Activated T-helper 2 cell treated with anti-CD3 and anti-CD28 coated beads, Interferon-gamma antibody, Interleukin-2, Interleukin-4, amounts not matched to agents 10 μg/mL and 5 μg/mL and 100 μg/mL, durations not matched to agents 14 hours and 24 hours and 36 hours (primary cell): ENCODE data around the gene OR8U1. TPM values are rescaled to one million over a fixed set of nuclear protein-coding genes. Genes with fewer than 3 reads are reported as not detected.
"Not testable (repeated sequence)": the region's sequence is repeated elsewhere in the genome, so short reads cannot be mapped to it uniquely, and the experiment has no call there.

Experiments used
- DNase-seq: peaks from one replicate; pipeline ENCODE4 v3.0.0; 2021; ENCODE audit warnings: low spot score
- H3K27ac Mint-ChIP-seq: one replicate; pipeline ENCODE4 v1.8.0; 2021; ENCODE audit warnings: mixed read lengths
- H3K27me3 Mint-ChIP-seq: one replicate; pipeline ENCODE4 v1.8.0; 2021; ENCODE audit warnings: low read depth, mixed read lengths
- H3K36me3 Mint-ChIP-seq: one replicate; pipeline ENCODE4 v1.8.0; 2021; ENCODE audit warnings: low read depth, mixed read lengths
- H3K4me1 Mint-ChIP-seq: one replicate; pipeline ENCODE4 v1.8.0; 2021; ENCODE audit warnings: low read depth, mixed read lengths
- H3K4me3 Mint-ChIP-seq: one replicate; pipeline ENCODE4 v1.8.0; 2021; ENCODE audit warnings: low read depth, mild to moderate bottlenecking, moderate library complexity, mixed read lengths
- H3K9me3 Mint-ChIP-seq: one replicate; pipeline ENCODE4 v1.8.0; 2021; ENCODE audit warnings: mixed read lengths
- intact Hi-C: fragments of 100-400 bp; cut with micrococcal nuclease; formaldehyde crosslinking; loops from one replicate; pipeline ENCODE4 v1.15.1; 2023
- total RNA-seq: library from RNA; stranded (reverse); gene quantifications from 2 replicates; pipeline ENCODE4 v1.2.3, GENCODE V29; 2022

OR8U1 gene
- total RNA-seq, result not detected in 2 replicates

DNA sequence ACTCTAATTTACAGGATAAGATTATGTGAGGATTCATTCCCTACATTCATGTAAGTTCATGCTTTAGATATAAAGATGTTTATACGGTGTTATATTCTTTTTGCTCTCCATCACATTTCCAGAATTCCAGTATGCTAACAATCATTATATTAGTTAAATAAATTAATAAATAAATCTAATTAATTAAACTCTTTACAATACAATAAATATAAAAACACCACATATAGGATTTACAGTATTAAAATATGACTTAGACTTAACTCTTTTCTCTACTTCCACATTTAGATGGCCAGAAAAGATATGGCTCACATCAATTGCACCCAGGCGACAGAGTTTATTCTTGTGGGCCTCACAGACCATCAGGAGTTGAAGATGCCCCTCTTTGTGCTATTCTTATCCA is at the start of gene OR8U1:
Gene OR8U1, plus strand, starts transcription at position 301 of the 400 bp plus-strand sequence. Its CDS starts 0 bp downstream, at position 301.
- Mint-ChIP-seq H3K4me3 (no peak within 1 kb of the TSS), H3K27ac (no peak within 1 kb of the TSS), H3K9me3 (peaks cover 47% of the 10 kb centered on the region), H3K4me1 (no peaks in the 10 kb centered on the region), H3K27me3 (no peaks in the 10 kb centered on the region), H3K36me3 (no peaks in the 10 kb centered on the region)
- intact Hi-C loops, result no loop called here
- no peak for DNase-seq

DNA sequence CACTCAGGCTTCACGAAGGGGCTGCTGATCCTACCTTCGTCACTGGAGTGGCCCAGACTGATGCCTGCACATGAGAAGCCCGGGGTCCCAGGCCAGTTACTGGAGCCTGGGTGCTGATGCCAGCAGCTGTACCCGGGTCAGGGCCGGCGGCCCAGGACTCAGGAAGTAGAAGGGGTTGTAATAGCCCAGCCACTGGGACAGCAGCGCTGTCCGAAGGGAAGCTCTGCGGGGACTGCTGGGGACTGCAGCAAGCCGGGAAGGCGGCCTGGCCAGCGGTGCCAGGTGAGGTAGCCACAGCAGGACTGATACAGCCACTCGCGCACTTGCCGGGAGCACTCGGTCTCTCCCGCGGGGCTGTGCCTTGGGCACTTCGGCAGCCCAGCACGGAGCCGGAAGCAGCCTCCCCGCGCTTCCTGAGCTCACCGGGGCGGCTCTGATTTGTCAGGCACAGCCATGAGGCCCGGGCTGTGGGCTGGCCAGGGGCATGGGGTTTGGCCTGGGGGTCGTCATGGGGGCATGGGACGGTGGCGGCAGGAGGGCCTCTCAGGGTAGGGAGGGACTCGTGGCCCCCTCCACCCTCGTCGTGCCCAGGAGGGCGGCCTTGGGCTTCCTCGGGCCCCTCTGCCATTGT is 43.4 kb upstream of the OR8U1 start:
- H3K27me3 Mint-ChIP-seq, result no peaks in the 10 kb centered on the region
- peaks cover 41% of the 10 kb centered on the region for H3K9me3 Mint-ChIP-seq
- no peak overlapping the region for H3K27ac Mint-ChIP-seq
- intact Hi-C loops, result no loop called here
- DNase-seq, result no peak
- no peaks in the 10 kb centered on the region for H3K36me3 Mint-ChIP-seq
- H3K4me3 Mint-ChIP-seq, result no peak overlapping the region
- H3K4me1 Mint-ChIP-seq, result no peaks in the 10 kb centered on the region

DNA sequence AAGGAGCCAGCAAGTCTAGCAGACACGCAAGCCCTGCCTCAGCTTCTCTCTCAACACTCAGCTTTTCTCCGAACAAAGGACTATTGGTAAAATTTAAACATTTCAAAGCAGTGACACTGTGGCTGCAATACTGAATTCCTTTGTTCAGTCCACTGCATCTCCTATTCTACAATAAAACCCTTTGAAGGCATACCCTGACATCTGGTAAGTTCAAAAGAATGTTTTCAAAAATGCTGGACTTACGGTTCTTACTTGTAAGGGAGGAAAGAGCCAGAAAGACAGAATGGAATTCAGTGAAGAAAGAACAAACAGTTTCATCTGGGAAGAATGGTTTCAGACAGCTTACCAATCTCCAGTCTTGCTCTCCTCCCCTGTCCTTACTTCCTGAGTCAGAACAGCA is 42.3 kb upstream of the OR8U1 start:
- no peaks in the 10 kb centered on the region for H3K36me3 Mint-ChIP-seq
- intact Hi-C loops, result no loop called here
- H3K9me3 Mint-ChIP-seq, result peaks cover 35% of the 10 kb centered on the region
- DNase-seq, result no peak
- H3K4me3 Mint-ChIP-seq, result no peak overlapping the region
- no peaks in the 10 kb centered on the region for H3K4me1 Mint-ChIP-seq
- no peaks in the 10 kb centered on the region for H3K27me3 Mint-ChIP-seq
- H3K27ac Mint-ChIP-seq, result no peak overlapping the region

DNA sequence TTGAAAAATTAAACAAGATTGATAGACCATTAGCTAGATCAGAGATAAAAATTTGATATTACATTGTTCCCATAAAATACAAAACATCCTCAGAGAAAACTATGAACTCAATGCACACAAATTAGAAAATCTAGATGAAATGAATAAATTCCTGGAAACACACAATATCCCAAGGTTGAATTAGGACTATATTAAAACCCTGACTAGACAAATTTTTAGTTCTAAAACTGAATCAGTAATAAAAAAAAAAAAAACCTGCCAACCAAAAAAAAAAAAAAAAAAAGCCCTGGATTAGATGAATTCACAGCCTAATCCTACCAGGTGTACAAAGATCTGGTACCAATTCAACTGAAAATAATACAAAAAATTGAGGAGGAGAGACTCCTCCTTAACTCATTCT is 35.1 kb upstream of the OR8U1 start:
- peaks cover 51% of the 10 kb centered on the region for H3K9me3 Mint-ChIP-seq
- no peaks in the 10 kb centered on the region for H3K27me3 Mint-ChIP-seq
- no peak overlapping the region for H3K27ac Mint-ChIP-seq
- no peaks in the 10 kb centered on the region for H3K36me3 Mint-ChIP-seq
- H3K4me1 Mint-ChIP-seq, result no peaks in the 10 kb centered on the region
- H3K4me3 Mint-ChIP-seq, result no peak overlapping the region
- intact Hi-C loops, result no loop called here
- no peak for DNase-seq

DNA sequence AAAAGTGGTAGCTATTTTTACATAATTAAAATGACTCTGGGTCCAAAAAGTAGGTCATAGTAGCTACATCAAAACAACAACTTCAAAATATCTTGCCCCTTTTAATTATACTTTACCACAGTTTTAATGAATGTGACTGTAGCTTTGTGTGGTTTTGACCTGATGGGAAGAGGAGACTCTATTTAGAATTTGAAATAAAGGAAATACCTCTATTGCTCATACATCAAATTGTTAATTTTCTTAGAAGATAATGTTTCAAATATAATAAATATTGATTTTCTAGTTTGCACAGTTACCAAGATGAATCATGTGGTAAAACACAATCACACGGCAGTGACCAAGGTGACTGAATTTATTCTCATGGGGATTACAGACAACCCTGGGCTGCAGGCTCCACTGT is 29.7 kb upstream of the OR8U1 start, which contains the start of gene OR8K1:
Gene OR8K1, plus strand, starts transcription at position 301 of the 400 bp plus-strand sequence. Its CDS starts 0 bp downstream, at position 301.
- peaks cover 33% of the 10 kb centered on the region for H3K9me3 Mint-ChIP-seq
- intact Hi-C loops, result no loop called here
- H3K4me3 Mint-ChIP-seq, result no peak within 1 kb of the TSS
- no peaks in the 10 kb centered on the region for H3K36me3 Mint-ChIP-seq
- H3K27ac Mint-ChIP-seq, result no peak within 1 kb of the TSS
- no peaks in the 10 kb centered on the region for H3K27me3 Mint-ChIP-seq
- H3K4me1 Mint-ChIP-seq, result no peaks in the 10 kb centered on the region
- DNase-seq, result no peak

DNA sequence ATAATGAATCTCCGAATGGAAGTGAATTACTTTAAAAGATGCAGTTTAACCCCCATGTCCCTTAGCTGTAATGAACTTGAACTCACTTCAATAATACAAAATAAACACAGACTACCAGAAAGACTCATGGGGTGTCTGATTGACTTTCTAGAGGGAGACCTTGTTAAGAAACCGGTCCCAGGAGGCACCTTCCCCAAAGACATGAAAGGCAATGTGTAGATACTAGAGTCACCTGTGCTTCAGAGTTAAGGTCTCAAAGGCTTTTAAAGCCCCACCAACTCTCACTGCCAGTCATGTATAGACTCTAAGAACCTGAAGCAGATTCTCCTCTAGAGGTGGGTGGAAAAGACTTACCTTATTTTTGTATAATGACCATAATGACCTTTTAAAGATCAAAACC is 21.4 kb upstream of the OR8U1 start, which contains the start of gene OR8J1:
Gene OR8J1, plus strand, starts transcription at position 301 of the 400 bp plus-strand sequence. CDS start 5,956 bp downstream, outside the sequence.
- H3K27me3 Mint-ChIP-seq, result no peaks in the 10 kb centered on the region

DNA sequence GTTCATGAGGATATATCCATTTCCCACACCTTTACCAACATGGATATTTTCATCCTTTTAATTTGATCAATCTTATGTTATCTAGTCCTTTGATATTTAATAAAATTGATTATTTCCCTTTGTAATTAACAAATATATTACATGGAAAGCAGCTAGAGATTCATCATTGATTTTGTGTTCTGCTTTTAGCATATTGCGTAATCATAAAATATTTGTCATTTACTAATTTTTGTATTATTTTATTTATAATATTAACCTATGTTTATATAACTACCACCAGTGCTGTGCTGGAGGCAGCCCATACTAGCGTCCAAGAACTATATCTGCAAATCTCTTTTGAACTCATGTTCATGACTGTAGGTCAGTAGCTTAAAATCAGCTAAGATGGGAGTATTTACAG is 4.7 kb downstream of the OR8U1 start:
- Mint-ChIP-seq H3K36me3 (no peaks in the 10 kb centered on the region), H3K27me3 (no peaks in the 10 kb centered on the region), H3K9me3 (peaks cover 44% of the 10 kb centered on the region), H3K4me3 (no peak overlapping the region), H3K4me1 (no peaks in the 10 kb centered on the region), H3K27ac (no peak overlapping the region)
- intact Hi-C loops, result no loop called here
- no peak for DNase-seq

More for the DNA sequence above, 21.4 kb upstream of the OR8U1 start, which contains the start of gene OR8J1:
- no peaks in the 10 kb centered on the region for H3K4me1 Mint-ChIP-seq
- no peak for DNase-seq
- H3K9me3 Mint-ChIP-seq, result peaks cover 28% of the 10 kb centered on the region
- intact Hi-C loops, result no loop called here
- H3K36me3 Mint-ChIP-seq, result no peaks in the 10 kb centered on the region
- H3K27ac Mint-ChIP-seq, result no peak within 1 kb of the TSS
- no peak within 1 kb of the TSS for H3K4me3 Mint-ChIP-seq

DNA sequence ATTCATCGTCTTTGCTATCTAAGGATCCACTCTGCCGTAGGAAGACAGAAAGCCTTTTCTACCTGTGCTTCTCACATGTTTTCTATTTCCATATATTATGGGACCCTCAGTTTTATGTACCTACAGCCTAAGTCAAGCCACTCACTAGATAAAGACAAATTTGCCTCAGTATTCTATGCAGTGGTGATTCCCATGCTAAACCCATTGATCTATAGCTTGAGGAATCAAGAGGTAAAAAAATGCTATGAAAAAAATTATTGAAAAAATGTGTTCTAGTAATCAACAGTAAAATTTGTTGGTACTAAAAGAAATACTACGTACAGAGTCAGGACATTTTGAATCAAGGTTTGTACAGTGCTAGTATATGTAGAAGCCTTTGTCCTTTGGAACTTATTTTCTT is 19.0 kb downstream of the OR8U1 start:
- Mint-ChIP-seq H3K9me3 (peaks cover 28% of the 10 kb centered on the region), H3K36me3 (no peaks in the 10 kb centered on the region), H3K4me3 (no peak overlapping the region), H3K27ac (no peak overlapping the region), H3K4me1 (no peaks in the 10 kb centered on the region), H3K27me3 (no peaks in the 10 kb centered on the region)
- intact Hi-C loops, result no loop called here
- DNase-seq, result no peak

DNA sequence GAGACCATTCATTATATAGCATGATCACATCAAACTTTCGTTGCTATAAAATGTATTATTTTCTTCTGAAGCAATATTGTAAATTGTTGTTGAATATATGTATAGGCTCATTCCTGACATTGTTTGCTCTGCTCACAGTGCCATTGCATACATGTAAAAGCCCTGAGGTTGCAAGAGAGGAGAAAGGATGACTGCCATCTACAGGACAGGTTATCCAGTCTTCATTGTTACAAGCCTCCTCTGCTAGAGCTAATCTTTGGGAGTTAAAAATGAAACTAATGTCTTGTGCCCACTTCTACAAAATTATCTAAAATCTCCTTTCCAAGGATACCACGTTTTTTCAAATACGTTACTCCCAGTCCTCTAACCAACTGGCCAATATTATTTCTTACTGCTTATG is 20.6 kb downstream of the OR8U1 start:
- H3K9me3 Mint-ChIP-seq, result peaks cover 18% of the 10 kb centered on the region
- H3K4me3 Mint-ChIP-seq, result no peak overlapping the region
- no peak for DNase-seq
- no peaks in the 10 kb centered on the region for H3K27me3 Mint-ChIP-seq
- H3K4me1 Mint-ChIP-seq, result no peaks in the 10 kb centered on the region
- H3K36me3 Mint-ChIP-seq, result no peaks in the 10 kb centered on the region
- intact Hi-C loops, result no loop called here
- no peak overlapping the region for H3K27ac Mint-ChIP-seq

DNA sequence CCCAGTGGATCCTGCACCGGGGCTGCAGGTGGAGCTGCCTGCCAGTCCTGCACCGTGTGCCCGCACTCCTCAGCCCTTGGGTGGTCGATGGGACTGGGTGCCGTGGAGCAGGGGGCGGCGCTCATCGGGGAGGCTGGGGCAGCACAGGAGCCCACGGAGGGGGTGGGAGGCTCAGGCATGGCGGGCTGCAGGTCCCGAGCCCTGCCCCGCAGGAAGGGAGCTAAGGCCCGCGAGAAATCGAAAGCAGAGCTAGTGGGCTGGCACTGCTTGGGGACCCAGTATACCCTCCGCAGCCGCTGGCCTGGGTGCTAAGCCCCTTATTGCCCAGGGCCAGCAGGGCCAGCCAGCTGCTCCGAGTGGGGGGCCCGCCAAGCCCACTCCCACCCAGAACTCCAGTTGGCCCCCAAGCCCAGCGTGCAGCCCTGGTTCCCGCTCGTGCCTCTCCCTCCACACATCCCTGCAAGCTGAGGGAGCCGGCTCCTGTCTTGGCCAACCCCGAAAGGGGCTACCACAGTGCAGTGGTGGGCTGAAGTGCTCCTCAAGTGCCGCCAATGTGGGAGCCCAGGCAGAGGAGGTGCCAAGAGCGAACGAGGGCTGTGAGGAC is 26.5 kb downstream of the OR8U1 start:
- intact Hi-C loops, DNase-seq, H3K4me1 Mint-ChIP-seq, H3K4me3 Mint-ChIP-seq, H3K36me3 Mint-ChIP-seq, H3K27ac Mint-ChIP-seq, H3K27me3 Mint-ChIP-seq: not testable (repeated sequence)
- H3K9me3 Mint-ChIP-seq, result peaks cover 36% of the 10 kb centered on the region

DNA sequence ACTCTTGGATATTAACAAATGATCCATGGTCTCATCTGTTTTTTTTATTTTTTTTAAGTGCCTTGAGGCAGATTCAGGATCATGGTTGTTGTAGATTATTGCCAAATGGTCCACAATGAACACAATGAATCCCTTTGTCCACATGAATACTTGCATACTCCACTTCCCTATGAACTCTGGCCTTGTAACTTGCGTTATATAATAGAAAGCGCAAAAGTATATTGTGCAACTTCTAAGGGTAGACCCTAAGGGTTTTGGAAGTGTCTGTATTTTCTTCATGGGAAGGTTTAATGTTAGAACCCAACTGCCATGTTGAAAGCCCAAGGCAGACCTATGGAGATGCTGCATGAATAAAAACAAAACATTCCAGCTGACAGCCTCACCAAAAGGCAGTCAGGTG is 29.0 kb downstream of the OR8U1 start:
- H3K36me3 Mint-ChIP-seq, result no peaks in the 10 kb centered on the region
- no peak for DNase-seq
- peaks cover 50% of the 10 kb centered on the region for H3K9me3 Mint-ChIP-seq
- H3K4me3 Mint-ChIP-seq, result no peak overlapping the region
- no peaks in the 10 kb centered on the region for H3K27me3 Mint-ChIP-seq
- intact Hi-C loops, result no loop called here
- no peak overlapping the region for H3K27ac Mint-ChIP-seq
- H3K4me1 Mint-ChIP-seq, result no peaks in the 10 kb centered on the region

DNA sequence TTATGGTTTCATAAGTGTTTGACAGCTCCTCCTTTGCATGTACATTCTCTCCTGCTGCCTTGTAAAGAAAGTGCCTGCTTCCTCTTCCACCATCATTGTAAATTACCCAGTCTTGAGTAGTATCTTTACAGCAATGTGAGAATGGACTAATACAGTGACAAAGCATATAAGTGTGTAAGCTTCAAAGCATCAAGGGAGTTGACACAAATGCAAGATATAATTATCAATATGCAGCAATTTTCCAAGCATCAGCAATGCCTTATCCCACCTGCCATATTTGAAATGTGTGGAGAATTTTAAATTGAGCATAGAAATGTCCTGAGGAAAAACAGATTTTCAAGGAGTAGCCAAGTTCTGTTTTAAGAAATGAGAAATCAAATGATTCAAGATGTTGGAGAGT is 35.4 kb downstream of the OR8U1 start:
- no peaks in the 10 kb centered on the region for H3K36me3 Mint-ChIP-seq
- no peak overlapping the region for H3K4me3 Mint-ChIP-seq
- no peaks in the 10 kb centered on the region for H3K4me1 Mint-ChIP-seq
- no peaks in the 10 kb centered on the region for H3K27me3 Mint-ChIP-seq
- DNase-seq, result no peak
- intact Hi-C loops, result no loop called here
- peaks cover 59% of the 10 kb centered on the region for H3K9me3 Mint-ChIP-seq
- H3K27ac Mint-ChIP-seq, result no peak overlapping the region

DNA sequence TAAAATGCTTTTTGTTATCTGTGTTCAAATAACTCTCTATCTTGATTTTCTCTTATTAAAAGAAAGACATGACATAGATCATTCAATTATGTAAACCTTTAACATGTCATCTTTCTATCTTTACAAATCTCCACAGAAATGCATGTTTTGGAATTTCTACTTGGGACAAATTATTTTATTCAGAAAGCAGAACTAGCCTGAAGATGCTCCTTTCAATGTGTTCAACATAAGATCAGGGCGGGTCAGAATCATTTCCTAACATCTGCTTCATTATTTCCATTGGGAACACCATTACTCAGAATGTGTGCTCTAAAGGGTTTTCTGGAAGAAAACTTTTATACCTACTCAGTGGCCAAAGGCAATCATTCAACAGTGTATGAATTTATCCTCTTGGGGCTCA is 37.0 kb downstream of the OR8U1 start, which contains the start of gene OR5AL1:
Gene OR5AL1, plus strand, starts transcription at position 301 of the 400 bp plus-strand sequence.
- peaks cover 48% of the 10 kb centered on the region for H3K9me3 Mint-ChIP-seq
- no peak within 1 kb of the TSS for H3K4me3 Mint-ChIP-seq
- DNase-seq, result no peak
- no peak within 1 kb of the TSS for H3K27ac Mint-ChIP-seq
- H3K36me3 Mint-ChIP-seq, result no peaks in the 10 kb centered on the region
- no peaks in the 10 kb centered on the region for H3K4me1 Mint-ChIP-seq
- H3K27me3 Mint-ChIP-seq, result no peaks in the 10 kb centered on the region
- intact Hi-C loops, result no loop called here
